HL-60 (cell line): ENCODE measurements around the gene RNF40.

ENCODE experiments used
- DNase-seq, 2 experiments: peaks; one replicate each; pipeline ENCODE4 v3.0.0-alpha.2; 2010 to 2020; ENCODE audit warnings: low read depth in 1 of 2, low spot score in 1 of 2
- H3K27ac ChIP-seq: fragments of 250-450 bp; sonication (Bioruptor Pico); replicated peaks from 2 replicates; pipeline ENCODE4 v1.5.1; 2020; ENCODE audit warnings: mild to moderate bottlenecking, moderate library complexity
- H3K27me3 ChIP-seq: fragments of 250-450 bp; sonication (Bioruptor Pico); 2 replicates; pipeline ENCODE4 v1.5.1; 2021; ENCODE audit warnings: mild to moderate bottlenecking, moderate library complexity; ENCODE audit not compliant: insufficient read depth, poor library complexity, severe bottlenecking
- H3K4me3 ChIP-seq: replicated peaks from 2 replicates; pipeline ENCODE4 v1.5.1; 2011; ENCODE audit warnings: mild to moderate bottlenecking, control low read depth, low read length; ENCODE audit not compliant: insufficient read depth
- GABPA ChIP-seq: IDR thresholded peaks from 2 replicates; pipeline ENCODE4 v1.6.1; 2012; ENCODE audit warnings: low read depth
- POLR2AphosphoS5 ChIP-seq: IDR thresholded peaks from 2 replicates; pipeline ENCODE4 v1.6.1; 2012; ENCODE audit warnings: low read depth
- SPI1 ChIP-seq: IDR thresholded peaks from 2 replicates; pipeline ENCODE4 v1.6.1; 2012; ENCODE audit warnings: low read depth, mild to moderate bottlenecking, borderline replicate concordance
- TF ChIP-seq, protein P1 (sequence below): IDR thresholded peaks from 2 replicates; pipeline ENCODE4 v1.6.1; 2012; ENCODE audit warnings: low read depth; ENCODE audit not compliant: insufficient replicate concordance
- TF ChIP-seq, protein P2 (sequence below): IDR thresholded peaks from one replicate; pipeline ENCODE4 v1.5.1; 2011; ENCODE audit warnings: low read length, control low read depth, inconsistent platforms; ENCODE audit not compliant: insufficient read depth

Gene RNF40

DNA sequence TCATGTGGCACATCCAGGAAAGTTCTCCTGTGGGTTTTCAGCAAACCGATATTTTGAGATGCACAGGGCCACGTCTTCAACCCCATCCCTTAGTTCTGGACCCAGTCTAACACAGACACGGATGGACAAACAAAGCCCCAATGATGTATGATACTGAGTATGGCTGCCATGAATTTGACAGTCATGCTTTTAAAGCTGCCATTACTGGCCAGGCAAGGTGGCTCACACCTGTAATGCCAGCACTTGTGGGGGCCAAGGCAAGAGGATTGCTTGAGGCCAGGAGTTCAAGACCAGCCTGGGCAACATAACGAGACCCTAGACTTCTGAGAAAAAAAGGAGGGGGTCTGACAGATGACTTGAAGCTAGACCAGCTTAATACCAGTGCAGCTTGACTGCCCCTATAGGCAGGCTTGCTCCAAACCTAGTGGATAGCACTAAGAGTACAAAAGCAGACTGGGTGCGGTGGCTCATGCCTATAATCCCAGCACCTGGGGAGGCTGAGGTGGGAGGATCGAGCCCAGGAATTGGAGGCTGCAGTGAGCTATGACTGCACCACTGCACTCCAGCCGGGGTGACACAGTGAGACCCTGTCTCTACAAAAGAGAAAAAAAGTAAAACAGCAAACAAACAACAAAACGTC is 35.7 kb downstream of the RNF40 start:
- no peak overlapping the region for H3K4me3 ChIP-seq

DNA sequence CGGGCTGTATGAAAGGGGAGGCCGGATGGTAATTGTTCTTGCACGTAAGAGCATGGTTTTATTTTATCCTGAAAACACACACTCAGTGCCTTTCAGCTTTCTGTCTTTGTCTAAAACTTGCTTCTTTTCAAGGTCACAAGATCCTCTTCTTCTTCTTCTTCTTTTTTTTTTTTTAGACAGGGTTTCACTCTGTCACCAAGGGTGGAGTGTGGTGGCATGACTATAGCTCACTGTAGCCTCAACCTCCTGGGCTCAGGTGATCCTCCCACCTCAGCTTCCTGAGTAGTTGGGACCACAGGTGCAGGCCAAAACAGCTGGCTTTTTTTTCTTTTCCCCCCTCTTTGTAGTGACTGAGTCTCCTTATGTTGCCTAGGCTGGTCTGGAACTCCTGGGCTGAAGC is 40.8 kb downstream of the RNF40 start:
- Histone ChIP-seq H3K4me3 (no peak overlapping the region), H3K27ac (0 out of 2 replicates have a peak overlapping the region, but pooled peaks have one; percentile 21), H3K27me3 (no peaks in the 10 kb centered on the region)
- TF ChIP-seq, protein P1, sequence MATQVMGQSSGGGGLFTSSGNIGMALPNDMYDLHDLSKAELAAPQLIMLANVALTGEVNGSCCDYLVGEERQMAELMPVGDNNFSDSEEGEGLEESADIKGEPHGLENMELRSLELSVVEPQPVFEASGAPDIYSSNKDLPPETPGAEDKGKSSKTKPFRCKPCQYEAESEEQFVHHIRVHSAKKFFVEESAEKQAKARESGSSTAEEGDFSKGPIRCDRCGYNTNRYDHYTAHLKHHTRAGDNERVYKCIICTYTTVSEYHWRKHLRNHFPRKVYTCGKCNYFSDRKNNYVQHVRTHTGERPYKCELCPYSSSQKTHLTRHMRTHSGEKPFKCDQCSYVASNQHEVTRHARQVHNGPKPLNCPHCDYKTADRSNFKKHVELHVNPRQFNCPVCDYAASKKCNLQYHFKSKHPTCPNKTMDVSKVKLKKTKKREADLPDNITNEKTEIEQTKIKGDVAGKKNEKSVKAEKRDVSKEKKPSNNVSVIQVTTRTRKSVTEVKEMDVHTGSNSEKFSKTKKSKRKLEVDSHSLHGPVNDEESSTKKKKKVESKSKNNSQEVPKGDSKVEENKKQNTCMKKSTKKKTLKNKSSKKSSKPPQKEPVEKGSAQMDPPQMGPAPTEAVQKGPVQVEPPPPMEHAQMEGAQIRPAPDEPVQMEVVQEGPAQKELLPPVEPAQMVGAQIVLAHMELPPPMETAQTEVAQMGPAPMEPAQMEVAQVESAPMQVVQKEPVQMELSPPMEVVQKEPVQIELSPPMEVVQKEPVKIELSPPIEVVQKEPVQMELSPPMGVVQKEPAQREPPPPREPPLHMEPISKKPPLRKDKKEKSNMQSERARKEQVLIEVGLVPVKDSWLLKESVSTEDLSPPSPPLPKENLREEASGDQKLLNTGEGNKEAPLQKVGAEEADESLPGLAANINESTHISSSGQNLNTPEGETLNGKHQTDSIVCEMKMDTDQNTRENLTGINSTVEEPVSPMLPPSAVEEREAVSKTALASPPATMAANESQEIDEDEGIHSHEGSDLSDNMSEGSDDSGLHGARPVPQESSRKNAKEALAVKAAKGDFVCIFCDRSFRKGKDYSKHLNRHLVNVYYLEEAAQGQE, result no peak
- TF ChIP-seq POLR2AphosphoS5 (no peak), GABPA (no peak), SPI1 (no peak)
- TF ChIP-seq, protein P2, sequence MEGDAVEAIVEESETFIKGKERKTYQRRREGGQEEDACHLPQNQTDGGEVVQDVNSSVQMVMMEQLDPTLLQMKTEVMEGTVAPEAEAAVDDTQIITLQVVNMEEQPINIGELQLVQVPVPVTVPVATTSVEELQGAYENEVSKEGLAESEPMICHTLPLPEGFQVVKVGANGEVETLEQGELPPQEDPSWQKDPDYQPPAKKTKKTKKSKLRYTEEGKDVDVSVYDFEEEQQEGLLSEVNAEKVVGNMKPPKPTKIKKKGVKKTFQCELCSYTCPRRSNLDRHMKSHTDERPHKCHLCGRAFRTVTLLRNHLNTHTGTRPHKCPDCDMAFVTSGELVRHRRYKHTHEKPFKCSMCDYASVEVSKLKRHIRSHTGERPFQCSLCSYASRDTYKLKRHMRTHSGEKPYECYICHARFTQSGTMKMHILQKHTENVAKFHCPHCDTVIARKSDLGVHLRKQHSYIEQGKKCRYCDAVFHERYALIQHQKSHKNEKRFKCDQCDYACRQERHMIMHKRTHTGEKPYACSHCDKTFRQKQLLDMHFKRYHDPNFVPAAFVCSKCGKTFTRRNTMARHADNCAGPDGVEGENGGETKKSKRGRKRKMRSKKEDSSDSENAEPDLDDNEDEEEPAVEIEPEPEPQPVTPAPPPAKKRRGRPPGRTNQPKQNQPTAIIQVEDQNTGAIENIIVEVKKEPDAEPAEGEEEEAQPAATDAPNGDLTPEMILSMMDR, result no peak
- no peak for DNase-seq

More for the DNA sequence above, 35.7 kb downstream of the RNF40 start:
- Histone ChIP-seq H3K27ac (no peak overlapping the region), H3K27me3 (no peaks in the 10 kb centered on the region)
- DNase-seq, result no peak
- no peak for TF ChIP-seq GABPA
- TF ChIP-seq, protein P2, result no peak
- no peak for TF ChIP-seq POLR2AphosphoS5
- TF ChIP-seq, protein P1, result no peak
- TF ChIP-seq SPI1, result no peak

DNA sequence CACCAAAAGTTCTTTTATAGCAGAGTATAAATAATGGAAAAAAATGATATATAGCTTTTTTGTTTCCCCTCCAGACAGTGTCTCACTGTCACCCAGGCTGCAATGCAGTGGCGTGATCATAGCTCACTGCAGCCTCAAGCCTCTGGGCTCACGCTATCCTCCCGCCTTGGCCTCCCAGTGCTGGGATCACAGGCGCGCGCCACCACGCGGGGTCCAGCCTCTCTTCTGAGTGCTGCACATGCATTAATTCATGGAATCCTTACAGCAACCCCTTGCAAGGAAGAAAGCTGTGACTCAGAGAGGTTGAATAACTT is 42.9 kb downstream of the RNF40 start:
- H3K4me3 ChIP-seq, result peak overlapping the region; percentile 38; the same call in 1 of the 2 replicates
- TF ChIP-seq POLR2AphosphoS5 (no peak), SPI1 (no peak), GABPA (no peak)
- TF ChIP-seq, protein P2, result no peak
- TF ChIP-seq, protein P1, result no peak
- no peaks in the 10 kb centered on the region for H3K27me3 ChIP-seq
- DNase-seq, result no peak
- peak overlapping the region; percentile 41; the same call in 1 of the 2 replicates for H3K27ac ChIP-seq
